Transverse colon (tissue), 4 donors: Measurements from ENCODE around the gene DTWD2. TPM values are rescaled to one million over a fixed set of nuclear protein-coding genes. Genes with fewer than 3 reads are reported as not detected.

Source experiments
- DNase-seq: peaks from one replicate; pipeline ENCODE4 v3.0.0-alpha.2; 2019
- H3K27ac ChIP-seq, 4 donors: fragments of 200-600 bp; sonication (generic); 2 replicates each; pipeline ENCODE4 v1.5.1; 2016 to 2018; ENCODE audit warnings: inconsistent platforms in 4 of 4
- H3K27me3 ChIP-seq: fragments of 200-600 bp; sonication (generic); 2 replicates; pipeline ENCODE4 v1.5.1; 2017; ENCODE audit warnings: inconsistent platforms
- H3K36me3 ChIP-seq, 4 donors: fragments of 200-600 bp; sonication (generic); 2 replicates each; pipeline ENCODE4 v1.5.1; 2017 to 2019; ENCODE audit warnings: inconsistent platforms in 4 of 4
- H3K4me1 ChIP-seq, 4 donors: fragments of 200-600 bp; sonication (generic); 2 replicates each; pipeline ENCODE4 v1.5.1; 2017 to 2020; ENCODE audit warnings: inconsistent platforms in 4 of 4
- H3K4me3 ChIP-seq, 4 donors: fragments of 200-600 bp; sonication (generic); 1 replicate in 1 of 4; 2 replicates in 3 of 4; pipeline versions ENCODE4 v1.5.1 to v1.6.1; 2017 to 2019; ENCODE audit warnings: inconsistent platforms in 4 of 4
- H3K9me3 ChIP-seq, 2 donors: fragments of 200-600 bp; sonication (generic); 2 replicates each; pipeline ENCODE4 v1.5.1; 2017 to 2019; ENCODE audit warnings: inconsistent platforms in 2 of 2
- CTCF ChIP-seq, 5 experiments: fragments of 200-600 bp in 3 of 5; fragments of 450-650 bp in 2 of 5; sonication (generic) in 3 of 5; IDR thresholded peaks; 1 replicate in 2 of 5; 2 replicates in 3 of 5; pipeline ENCODE4 v1.5.1; 2016 to 2017; ENCODE audit warnings: antibody characterized with exemption in 5 of 5, inconsistent platforms in 3 of 5, mild to moderate bottlenecking in 2 of 5, moderate library complexity in 1 of 5
- EP300 ChIP-seq: sonication (generic); formaldehyde crosslinking; IDR thresholded peaks from one replicate; pipeline ENCODE4 v1.6.1; 2017; ENCODE audit warnings: antibody characterized with exemption, low read depth
- POLR2A ChIP-seq: fragments of 450-650 bp; IDR thresholded peaks from one replicate; pipeline ENCODE4 v1.6.1; 2016; ENCODE audit warnings: antibody characterized with exemption, mild to moderate bottlenecking, moderate library complexity
- POLR2AphosphoS5 ChIP-seq, 3 donors: sonication (generic); formaldehyde crosslinking; IDR thresholded peaks; one replicate each; pipeline ENCODE4 v1.6.1; 2016; ENCODE audit warnings: antibody characterized with exemption in 3 of 3
- WGBS, 2 donors: methylation state at CpG; one replicate each; pipeline ENCODE4 v1.1.5; 2018; ENCODE audit warnings: low coverage in 1 of 2; 5-methylcytosine and 5-hydroxymethylcytosine counted together
- in situ Hi-C, 4 donors: fragments of 200-750 bp; cut with MboI; loops; one replicate each; pipeline versions ENCODE4 v1.15.0 to v1.15.1; 2017; ENCODE audit warnings: low sequenced_read_pairs in 3 of 4, low pct_ligation_motif_present in 1 of 4, low pct_unique_long_range_greater_than_20kb in 1 of 4
- intact Hi-C: fragments of 100-400 bp; cut with DNase I; formaldehyde crosslinking; loops from one replicate; pipeline ENCODE4 v1.15.1; 2023; ENCODE audit warnings: low total_unique reads
- small RNA-seq, 4 donors: library from RNA; depleted of rRNA; stranded (forward); fragments of <200 nt; gene quantifications; one replicate each; pipeline ENCODE3, GENCODE V24; 2016
- total RNA-seq, 4 donors: library from RNA; depleted of rRNA; stranded (reverse); fragments of >200 nt; gene quantifications; one replicate each; pipeline ENCODE4 v1.1.0, GENCODE V29; 2016

Gene DTWD2
- total RNA-seq, 4 donors from 2014 or later, result 13.1 to 34.0 (median 23.0) TPM

GRCh38 chr5:118789366-118789765 lies 199.0 kb downstream of the DTWD2 start:
- intact Hi-C loops, result no loop called here
- DNase-seq, result no peak
- no peaks in the 10 kb centered on the region for H3K36me3 ChIP-seq
- in situ Hi-C loops, result no loop called here
- TF ChIP-seq CTCF (IDR thresholded peaks at IDR 0.05) (no peak), POLR2A (no peak), EP300 (no peak), POLR2AphosphoS5 (IDR thresholded peaks at IDR 0.05) (no peak)
- peaks cover 0 to 8% (median 0%) of the 10 kb centered on the region in 4 donors for H3K4me1 ChIP-seq
- no peaks in the 10 kb centered on the region for H3K27me3 ChIP-seq
- H3K4me3 ChIP-seq, result no peak overlapping the region
- no peaks in the 10 kb centered on the region for H3K9me3 ChIP-seq
- no peak overlapping the region for H3K27ac ChIP-seq

DNA sequence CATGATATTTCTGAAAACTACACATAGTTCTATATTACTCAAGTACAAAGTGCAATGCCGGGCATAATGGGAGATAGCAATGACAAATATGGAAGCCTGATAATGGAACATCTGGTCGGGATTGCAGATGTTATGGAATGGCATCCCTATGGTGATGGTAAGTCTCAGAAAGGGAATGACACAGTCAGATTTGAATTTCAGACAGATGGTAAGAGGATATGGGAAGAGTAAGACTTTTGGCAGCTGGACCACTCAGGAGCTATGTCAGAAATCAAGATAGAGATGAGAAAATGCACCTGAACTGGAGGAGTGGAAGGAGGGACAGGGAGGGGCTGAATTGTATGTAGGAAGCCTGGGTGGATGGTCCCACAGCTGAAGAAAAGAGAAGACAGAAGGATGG lies 200.0 kb downstream of the DTWD2 start:
- H3K27ac ChIP-seq, result no peak overlapping the region
- 64 to 84% methylated on average over 2 of the region's 2 CpGs for WGBS, 2 donors
- peaks cover 0 to 8% (median 0%) of the 10 kb centered on the region in 4 donors for H3K4me1 ChIP-seq
- no peaks in the 10 kb centered on the region for H3K9me3 ChIP-seq
- intact Hi-C loops, result no loop called here
- no peak for TF ChIP-seq POLR2AphosphoS5 (IDR thresholded peaks at IDR 0.05)
- no peak for TF ChIP-seq EP300
- TF ChIP-seq POLR2A, result no peak
- no peak for TF ChIP-seq CTCF (IDR thresholded peaks at IDR 0.05)
- no peaks in the 10 kb centered on the region for H3K27me3 ChIP-seq
- no peak for DNase-seq
- H3K4me3 ChIP-seq, result no peak overlapping the region
- in situ Hi-C loops, result no loop called here
- no peaks in the 10 kb centered on the region for H3K36me3 ChIP-seq

Small RNAs within 50 kb of the gene (small RNA-seq; reads per million reads assigned to genes)
- gene RNU6-373P, result 0 reads per million in 4 donors

Other genes starting within 250 kb of the DTWD2 start
- gene DMXL1, start 82.5 kb upstream of the DTWD2 start, total RNA-seq, result 10 to 100 TPM; 44.6 to 84.8 (median 58.2) TPM